CD4-positive, alpha-beta T cell treated with Interleukin-4 for 4 hours (primary cell): ENCODE measurements around the gene THSD4.

Experiments used
- DNase-seq: peaks from one replicate; pipeline ENCODE4 v3.0.0-alpha.2; 2020

THSD4 gene

DNA sequence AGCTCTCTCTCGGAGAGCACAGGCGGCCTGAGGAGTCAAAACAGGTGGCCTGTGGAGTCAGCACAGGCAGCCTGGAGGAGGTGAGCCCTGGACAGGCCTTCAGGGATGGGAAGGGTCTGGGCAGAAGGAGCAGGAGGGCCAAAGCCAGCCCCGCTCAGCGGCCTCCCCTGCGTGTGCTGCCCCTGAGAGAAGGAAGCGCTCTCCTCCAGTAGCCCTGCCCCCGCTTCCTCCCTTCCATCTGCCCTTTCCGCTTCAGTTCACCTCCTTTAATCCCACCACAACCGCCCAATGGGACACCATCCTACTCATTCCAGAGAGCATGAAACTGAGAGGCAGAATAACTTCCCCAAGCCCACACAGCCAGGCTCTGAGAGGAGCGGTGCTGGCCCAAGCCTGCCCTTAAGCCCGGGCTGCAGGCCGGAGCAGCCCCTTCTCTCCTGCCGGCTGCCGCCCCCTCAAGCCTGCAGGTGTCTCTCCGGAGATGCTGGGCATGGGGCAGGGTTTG is 691.9 kb downstream of the THSD4 start:
- DNase-seq = no peak

DNA sequence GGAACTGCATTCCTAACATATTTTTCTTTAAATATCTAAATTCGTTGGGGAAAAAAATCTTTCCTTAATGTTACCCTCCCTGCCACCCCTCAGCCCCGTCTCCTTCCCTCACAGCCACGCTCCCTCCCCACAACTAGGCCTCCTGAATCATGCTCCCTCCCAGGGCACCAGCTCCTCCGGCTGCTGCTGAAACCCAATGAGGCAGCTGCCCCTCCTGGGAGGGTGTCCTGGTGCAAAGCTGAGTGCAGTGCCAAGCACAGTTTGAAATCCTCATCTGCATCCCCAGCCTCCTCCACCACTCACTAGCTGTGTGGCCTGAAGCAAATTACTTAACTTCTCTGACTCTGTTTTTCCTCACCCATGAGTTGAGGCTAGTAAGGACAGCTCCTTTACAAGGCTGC is 692.4 kb downstream of the THSD4 start:
- DNase-seq = no peak

DNA sequence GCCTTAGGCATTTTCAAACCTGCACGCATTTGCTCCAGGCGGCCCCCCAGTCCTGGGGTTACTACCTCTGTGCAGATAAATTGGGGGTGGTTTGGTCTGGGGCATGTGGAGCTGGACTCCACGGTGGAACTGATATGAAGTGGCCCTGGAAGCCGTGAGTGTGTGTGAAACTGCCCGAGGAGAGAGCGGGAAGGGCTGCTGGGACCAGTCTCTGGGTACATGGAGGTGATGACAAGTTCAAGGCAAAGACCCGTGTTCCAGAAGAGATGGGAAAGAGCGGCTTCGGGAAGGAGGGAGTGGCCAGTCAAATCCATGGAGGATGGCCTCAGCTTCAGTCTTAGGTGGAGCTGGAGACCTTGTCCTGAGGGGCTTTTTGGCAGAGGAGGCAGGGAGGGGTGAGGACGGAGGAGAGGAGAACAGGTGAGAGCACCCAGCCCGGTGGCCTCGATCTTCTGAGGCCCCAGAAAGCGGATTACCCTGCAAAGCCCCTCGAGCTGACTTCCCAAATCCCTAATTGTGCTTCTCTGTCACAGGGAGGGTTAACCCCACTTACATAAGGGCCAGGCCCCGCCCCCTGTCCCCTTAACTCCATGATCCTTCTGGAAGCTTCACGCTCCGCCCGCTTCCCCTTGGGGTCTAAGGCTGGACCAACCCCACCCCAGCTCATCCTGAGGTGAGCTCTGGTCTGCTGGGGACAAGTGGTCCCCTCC is 693.2 kb downstream of the THSD4 start:
- no peak for DNase-seq

DNA sequence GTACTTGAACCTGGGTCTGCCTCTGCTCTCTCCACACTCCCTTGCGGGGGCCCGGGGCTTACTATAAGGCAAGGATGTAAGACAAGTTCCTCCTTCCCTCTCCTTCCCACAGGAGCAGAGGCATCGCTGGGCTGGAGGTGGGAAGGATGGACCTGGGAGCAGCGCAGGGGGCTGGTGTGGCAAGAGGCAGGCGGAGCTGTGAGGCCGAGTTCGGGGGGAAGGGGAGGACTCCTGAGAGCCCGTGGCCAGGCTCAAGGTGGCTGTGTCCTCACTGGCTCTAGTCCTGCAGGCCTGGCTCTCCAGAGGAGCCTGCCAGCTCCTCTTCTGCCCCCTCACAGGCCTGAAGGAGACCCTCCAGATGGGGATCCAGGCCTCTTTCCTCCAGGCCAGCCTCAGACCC is 694.1 kb downstream of the THSD4 start:
- DNase-seq = no peak

DNA sequence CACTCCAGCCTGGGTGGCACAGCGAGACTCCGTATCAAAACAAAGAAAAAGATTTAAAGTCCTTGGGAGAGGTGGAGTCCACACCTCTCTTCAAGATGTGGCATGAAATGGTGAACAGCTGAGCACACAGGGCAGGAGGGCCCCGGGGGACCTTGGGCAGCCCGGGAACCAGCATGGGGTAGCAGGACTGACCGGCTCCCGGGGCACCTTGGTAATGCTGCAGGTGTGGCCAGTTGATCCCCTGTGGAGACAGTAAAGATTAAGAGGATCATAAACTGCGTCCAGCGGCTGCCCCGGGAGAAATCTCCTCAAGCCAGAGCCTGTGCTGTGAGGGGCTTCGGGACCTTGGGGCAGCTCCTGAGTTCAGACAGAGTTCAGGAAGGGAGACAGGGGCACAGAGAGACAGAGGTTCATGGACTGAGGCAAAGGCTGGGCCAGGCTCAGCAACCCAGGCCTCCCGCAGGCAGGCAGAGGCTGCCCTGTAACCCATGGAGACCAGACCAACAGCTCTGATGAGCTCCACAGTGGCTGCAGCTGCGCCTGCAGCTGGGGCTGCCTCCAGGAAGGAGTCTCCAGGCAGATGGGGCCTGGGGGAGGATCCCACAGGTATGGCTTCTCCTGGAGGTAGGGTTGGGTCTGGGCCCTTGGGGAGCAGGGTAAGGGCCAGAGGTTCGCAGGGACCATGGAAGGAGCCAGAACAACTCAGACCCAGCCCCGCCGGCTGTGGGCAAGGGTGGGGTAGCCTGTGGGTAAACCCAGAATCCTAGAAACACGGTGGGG is 695.2 kb downstream of the THSD4 start, which contains the start of gene NR2E3:
NR2E3 (plus strand) TSS at position 299 of the 780 bp plus-strand sequence; CDS start at position 489, 190 bp downstream.
- DNase-seq = no peak

DNA sequence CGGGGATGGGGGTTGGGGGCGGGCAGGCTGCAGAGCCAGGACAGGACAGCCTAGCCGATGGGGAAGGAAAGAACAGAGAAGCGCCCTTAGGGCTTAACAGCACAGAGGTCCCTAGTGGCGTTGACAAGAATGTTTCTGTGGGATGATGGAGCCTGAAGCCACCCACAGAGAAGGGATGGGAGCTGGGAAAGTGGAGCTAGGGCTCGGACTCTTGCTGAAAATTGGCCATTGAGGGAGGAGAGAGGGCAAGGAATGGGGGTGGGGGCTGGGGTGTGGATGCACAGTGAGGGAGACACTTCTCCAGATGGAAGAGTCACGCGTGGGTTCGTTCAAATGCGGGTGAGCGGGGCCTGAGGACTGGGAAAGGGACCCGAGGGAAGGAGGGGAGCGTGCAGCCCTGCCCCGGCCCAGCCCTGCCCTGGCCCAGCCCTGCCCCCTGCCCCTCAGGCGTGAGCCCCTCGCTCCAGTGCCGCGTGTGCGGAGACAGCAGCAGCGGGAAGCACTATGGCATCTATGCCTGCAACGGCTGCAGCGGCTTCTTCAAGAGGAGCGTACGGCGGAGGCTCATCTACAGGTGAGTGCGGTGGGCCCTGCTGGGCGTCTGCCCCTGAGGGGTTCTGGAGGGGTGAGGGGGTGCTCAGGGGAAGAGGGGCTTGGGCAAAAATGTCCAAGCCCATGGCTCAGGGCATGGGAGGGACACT is 695.9 kb downstream of the THSD4 start:
- DNase-seq = no peak

DNA sequence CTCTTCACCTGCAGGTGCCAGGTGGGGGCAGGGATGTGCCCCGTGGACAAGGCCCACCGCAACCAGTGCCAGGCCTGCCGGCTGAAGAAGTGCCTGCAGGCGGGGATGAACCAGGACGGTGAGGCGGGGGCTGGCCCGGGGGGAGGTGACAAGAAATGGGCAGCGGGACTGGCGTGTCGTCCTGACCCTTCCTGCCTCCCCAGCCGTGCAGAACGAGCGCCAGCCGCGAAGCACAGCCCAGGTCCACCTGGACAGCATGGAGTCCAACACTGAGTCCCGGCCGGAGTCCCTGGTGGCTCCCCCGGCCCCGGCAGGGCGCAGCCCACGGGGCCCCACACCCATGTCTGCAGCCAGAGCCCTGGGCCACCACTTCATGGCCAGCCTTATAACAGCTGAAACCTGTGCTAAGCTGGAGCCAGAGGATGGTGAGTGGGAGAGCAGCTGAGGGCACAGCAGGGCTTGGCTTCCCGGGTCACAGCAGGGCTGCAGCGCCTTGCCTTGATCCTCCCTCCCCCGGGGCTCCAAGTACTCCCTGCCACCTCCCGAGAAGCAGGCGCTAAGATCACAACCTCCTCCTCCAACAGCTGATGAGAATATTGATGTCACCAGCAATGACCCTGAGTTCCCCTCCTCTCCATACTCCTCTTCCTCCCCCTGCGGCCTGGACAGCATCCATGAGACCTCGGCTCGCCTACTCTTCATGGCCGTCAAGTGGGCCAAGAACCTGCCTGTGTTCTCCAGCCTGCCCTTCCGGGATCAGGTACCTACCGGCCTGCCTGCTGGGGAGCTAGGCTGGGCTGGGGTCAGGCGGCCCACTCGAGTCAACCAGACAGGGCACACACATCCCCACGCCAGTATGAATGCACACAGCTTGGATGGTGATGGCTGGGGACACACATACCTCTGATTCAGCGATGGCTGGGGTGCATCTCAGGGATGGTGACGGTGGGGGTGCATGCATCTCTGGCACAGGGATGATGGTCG is 696.8 kb downstream of the THSD4 start:
- DNase-seq = no peak

DNA sequence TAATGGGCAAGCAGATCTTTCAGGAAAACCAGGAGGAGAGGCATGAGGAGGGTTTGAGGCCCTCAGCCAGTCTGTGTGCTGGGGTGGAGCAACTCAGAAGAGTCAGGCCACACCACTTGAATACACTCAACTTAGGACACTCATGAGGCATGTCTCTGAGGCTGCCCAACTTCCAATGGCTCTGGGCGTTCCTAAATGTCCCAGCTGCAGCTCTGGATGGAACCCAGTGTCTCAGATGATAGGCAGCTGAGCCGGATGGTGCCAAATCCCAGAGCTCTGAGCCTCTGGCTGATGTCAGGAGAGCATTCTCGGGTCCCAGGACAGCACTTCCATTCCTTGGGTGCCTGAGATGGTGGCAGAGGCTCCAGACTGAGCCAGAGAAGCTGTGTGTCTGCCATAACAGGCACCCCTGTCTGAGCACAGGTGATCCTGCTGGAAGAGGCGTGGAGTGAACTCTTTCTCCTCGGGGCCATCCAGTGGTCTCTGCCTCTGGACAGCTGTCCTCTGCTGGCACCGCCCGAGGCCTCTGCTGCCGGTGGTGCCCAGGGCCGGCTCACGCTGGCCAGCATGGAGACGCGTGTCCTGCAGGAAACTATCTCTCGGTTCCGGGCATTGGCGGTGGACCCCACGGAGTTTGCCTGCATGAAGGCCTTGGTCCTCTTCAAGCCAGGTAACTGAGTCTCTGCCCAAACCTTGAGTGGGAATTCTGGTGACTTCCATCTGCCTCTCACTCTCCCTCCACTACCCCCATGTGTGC is 697.9 kb downstream of the THSD4 start:
- no peak for DNase-seq

DNA sequence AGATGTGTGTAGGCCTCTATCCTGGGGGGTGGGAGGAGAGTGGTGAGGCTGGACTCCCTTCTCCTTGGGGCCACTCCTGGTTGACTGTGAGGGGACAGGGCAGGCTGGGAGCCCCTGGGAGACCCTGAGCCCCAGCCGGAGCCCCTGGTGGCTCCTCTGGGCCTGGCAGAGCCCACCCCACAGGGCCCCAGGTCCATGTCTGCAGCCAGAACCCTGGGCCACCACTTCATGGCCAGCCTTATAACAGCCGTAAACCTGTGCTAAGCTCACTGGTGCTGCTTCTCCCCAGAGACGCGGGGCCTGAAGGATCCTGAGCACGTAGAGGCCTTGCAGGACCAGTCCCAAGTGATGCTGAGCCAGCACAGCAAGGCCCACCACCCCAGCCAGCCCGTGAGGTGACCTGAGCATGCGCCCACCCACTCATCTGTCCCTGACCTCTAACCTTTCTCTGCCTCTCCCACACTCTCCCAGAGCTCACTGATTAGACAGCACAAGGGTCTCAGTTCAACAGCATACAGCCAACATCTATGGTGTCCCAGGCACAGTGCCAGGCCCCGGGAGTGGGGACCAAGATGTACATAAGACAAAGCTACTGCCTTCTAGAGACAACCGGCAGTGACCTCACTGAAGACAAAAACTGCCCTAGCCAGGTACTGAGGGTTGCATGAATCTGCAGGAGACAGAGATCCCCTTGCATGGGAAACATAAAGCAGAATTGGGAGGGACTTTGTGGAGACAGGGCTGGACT is 698.6 kb downstream of the THSD4 start:
- DNase-seq = no peak

DNA sequence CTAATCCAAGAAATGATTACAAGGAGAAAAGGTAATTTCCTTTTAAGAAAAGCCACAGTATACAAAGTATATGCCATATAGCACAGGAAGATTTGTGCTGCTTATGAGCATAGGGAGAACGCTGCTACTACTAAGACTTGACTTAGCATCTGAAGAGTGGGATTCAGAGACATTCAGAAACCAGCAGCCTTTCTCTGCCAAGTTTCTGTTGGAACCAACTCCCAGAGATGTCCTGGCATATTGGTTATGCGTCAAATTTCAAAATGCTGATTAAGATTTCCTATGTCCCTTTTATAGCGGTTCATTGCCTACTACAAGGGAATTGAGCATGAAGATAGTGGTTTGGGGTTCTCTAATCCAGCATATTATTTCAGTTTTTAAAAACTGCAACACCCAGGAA is 700.0 kb downstream of the THSD4 start:
- no peak for DNase-seq

DNA sequence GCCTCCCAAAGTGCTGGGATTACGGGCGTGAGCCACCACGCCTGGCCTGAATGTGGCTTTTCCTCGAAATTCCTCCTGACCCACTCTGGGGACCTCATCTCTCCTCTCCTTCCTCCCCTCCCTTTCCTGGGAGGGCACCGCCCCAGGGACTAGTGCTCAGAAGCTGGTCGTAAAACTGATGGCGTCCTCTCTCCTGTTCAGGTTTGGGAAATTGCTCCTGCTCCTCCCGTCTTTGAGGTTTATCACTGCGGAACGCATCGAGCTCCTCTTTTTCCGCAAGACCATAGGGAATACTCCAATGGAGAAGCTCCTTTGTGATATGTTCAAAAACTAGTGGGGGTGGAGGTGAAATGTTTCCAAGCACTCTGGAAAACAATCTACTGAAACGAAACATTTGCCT is 702.1 kb downstream of the THSD4 start:
- DNase-seq = no peak

DNA sequence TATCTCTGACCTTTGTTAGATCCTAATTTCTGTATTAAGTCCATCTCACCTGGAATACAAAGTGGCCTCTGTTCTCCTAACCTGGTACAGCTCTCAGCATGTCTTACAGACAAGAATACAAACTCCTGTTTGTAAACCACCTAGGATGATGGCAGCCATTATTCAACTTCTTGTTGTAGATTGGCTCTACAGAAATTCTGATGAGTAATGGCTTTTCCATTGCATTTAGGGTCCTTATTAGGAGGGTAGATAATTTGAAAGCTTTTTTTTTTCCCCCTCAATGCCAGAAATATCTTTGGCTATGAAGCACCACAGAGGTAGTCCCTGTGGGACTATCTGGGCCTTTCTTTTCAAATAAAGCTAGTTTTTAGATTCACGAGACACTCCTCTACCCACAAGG is 704.9 kb downstream of the THSD4 start:
- DNase-seq = no peak

DNA sequence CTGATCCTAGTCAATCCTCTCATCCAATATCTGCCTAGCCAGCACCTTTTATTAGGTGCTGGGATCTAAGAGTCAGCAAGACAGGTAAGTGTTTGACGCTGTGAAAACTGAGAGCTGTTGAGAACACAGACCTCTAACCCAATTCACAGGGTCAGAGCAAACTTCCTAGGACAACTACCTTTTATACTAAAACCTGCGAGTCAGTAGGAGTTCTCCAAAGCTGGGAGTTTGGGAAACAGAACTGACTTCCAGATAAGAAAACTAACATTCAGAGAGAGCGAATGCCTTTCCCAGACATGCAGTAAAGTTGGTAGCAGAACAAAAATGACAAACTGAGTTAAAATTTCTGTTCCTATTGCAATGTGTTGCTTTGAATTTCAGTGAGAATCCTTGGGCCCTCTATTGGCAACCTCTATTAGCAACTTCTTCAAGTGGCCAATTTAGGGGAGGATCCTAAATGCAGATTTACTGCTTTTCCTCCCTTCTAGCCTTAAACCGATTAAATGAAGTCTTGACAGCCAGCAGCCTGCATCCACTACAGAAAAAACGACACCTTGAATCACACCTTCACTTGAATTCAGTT is 706.4 kb downstream of the THSD4 start:
- no peak for DNase-seq

DNA sequence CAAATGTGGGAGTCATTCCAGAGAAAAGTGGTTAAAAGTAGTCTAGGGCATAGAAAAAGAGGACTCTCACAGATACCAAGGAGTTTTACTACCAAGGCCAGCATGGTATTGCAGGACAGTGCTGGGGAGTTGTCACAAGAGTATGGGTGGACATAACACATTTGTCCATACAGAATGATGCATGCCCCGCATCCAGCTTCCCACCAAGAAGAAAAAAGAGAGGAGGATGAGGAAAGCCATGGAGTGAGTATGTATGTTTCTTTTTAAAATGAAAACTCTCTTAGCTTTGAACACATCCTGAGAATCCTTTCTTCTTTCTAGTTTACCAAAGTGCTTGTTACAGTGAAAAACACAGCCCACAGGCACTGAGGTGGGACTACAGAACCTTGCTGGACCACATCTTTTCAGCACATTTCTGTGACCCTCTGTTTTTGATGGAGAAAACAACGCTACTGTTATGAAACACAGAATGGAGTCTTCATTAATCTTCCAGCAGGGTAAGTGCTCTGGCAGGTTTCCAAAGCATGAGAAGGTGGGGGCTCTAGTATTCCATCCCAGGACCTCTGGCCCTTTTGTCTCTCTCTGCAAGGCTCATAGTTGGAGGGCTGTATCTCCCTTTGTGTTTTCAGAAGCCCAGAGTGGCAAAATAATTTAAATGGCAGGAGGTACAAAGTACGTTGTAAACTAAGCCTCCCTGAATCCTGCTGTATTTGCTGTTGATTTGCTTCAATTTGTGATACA is 707.8 kb downstream of the THSD4 start:
- DNase-seq = no peak

DNA sequence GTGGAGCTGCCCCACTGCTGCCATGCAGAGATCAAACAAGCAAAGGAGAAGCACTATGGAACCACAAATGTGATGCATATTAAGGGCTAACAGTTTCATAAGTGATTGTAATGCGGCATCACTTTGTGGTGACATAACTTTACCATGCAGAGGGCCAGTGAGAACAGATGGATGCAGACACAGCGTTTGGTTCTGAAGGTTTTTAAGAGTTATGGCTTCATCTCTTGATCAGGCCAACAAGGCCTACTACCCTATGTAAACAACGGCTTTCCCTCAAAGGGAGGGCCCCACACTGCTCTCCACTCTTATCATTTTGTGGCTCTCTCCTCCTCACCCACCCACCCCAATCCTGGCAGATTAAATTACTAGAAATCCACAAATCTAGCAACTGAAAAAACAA is 708.5 kb downstream of the THSD4 start:
- no peak for DNase-seq

DNA sequence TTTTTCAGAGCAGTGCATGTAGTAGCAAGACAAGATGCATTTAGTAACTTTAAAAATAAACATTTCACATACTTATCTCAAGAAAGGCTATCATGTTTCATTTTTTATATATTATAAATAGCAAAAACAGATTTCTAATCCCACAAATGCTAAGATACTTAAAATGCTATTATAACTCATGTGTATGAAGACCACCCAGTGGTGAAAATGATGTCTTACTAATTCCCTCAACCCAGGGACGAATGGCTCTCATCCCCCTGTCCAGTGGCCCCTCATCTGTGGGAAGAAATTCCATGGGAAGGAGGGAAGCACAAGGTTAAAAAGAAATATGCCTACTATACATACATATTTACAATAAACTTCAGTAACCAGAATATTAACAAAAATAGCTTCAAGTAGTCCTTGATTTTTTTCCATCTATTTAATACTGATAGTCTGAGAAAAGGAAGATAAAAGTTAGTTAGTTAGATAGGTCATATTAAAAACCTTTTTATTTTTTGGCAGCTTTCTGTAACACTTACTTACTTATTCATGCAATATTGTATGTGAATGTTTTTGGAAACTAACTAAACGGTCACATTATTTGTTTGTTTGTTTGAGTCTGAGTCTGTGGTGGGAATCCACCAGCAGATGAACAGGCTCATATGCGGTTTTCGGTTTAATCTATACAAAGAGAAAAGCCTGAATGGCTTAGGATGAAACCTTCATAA is 709.9 kb downstream of the THSD4 start:
- no peak for DNase-seq

DNA sequence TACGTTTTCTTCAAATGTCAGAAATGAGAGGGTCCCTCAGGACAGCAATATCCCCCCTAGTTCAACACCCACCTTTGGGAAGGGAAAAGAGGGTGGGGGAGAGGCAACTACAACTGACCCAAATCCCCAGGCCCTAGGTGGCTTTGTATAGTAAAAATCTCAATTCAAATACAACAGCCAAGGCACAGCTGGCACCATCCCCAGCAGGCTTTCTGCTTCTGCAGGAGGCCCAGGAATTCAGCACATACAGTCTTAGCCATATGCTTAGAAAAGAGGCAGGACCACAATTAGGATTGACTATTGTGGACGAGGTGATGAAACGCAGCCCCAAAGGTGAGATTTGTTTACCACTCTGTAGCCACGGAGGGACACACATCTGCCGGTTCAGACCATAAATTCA is 710.9 kb downstream of the THSD4 start:
- DNase-seq = no peak

DNA sequence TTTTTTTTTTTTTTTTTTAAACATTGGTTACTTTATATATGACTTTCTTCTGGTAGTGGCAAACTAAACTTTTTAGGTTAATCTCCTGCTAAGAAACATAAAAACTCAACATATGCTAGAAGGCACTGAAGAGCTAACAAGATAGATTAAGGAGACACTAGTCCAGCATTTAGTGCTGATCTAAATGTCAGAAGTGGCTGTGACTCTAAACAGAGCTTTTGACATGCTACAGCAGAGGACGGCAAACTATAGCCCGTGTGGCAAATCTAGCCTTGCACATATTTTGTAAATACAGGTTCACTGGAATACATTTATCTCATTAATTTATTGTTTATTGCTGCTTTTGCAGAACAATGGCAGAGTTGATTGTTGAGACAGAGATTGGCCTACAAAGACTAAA is 715.7 kb downstream of the THSD4 start:
- DNase-seq = no peak
